HuH-7 (cell line): ENCODE measurements around the gene TMEM219.
A peak's percentile ranks its signal among the peaks of the same experiment; 100 is the strongest.
"Not testable (repeated sequence)": the region's sequence is repeated elsewhere in the genome, so short reads cannot be mapped to it uniquely, and the experiment has no call there.

Experiments used
- DNase-seq: peaks from one replicate; pipeline ENCODE4 v3.0.0; 2011; ENCODE audit warnings: low spot score

Gene TMEM219

DNA sequence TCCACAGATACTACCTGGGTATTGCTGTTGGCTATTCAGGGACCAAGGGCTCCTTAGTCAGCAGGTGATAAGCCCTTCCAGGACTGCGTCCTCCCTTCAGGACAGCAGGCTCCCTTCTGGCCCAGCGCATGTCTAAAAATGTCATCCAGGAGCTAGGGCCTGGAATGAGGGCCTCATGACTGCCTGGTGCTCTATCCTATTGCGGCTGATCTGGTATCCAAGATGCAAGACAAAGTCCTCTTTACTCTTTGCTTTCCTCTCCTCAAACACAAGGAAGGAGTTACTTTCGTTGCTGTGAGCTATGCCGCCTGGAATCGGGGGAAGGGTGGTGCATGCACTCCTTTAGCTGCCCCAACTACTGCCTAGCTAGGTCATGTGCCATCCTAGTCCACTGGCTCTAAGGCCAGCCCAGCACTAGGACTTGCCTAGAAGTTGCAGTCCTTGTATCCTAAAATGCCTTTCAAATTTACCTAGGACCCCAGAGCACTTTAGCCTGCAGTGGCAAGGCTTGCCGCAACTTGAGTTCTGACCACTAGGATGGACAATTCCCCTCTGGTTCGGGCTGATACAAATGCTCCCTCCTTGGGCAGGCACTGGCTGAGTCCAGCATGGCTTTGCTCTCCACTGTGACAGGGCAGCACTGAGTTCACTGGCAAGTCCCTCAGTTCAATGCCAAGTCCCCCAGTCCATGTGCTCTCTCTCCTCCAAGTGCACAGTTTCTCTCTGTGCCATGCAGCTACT, 10.1 kb upstream of the TMEM219 start:
- DNase-seq = no peak

DNA sequence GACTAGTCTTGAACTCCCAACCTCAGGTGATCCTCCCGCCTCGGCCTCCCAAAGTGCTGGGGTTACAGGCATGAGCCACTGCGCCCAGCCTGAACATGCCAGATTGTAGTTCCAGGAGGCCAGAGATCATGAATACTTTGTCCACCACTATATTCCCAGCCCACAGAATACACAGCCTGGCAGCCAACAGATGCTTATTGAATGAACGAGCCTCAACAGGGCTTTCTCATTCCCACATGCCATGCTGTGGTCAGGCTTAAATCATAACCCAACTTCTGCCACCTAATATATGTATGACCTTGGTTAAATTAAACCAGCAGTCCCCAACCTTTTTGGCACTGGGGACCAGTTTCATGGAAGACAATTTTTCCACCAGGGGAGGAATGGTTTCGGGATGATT, 3.1 kb upstream of the TMEM219 start:
- no peak for DNase-seq

DNA sequence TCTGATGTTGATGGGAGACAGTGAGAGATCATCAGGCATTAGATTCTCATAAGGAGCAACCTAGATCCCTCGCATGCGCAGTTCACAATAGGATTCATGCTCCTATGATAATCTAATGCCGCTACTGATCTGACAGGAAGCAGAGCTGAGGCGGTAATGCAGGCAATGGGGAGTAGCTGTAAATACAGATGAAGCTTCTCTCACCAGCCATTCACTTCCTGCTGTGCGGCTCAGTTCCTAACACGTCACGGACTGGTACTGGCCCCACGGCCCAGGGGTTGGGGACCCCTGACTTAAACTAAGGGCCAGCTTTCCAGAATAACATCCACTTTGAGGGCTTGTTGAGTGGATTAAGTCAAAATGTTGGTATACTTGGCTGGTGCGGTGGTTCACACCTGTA, 2.6 kb upstream of the TMEM219 start:
- no peak for DNase-seq

DNA sequence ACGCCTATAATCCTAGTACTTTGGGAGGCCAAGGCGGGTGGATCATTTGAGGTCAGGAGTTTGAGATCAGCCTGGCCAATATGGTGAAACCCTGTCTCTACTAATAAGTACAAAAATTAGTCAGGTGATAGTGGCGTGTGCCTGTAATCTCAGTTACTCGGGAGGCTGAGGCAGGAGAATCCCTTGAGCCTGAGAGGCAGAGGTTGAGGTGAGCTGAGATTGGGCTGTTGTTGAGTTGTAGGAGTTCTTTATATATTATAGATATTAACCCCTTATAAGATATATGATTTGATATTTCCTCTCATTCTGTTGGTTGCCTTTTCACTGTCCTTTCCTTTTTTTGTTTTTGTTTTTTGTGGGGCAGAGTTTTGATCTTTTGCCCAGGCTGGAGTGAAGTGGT, 2.1 kb upstream of the TMEM219 start:
- not testable (repeated sequence) for DNase-seq

DNA sequence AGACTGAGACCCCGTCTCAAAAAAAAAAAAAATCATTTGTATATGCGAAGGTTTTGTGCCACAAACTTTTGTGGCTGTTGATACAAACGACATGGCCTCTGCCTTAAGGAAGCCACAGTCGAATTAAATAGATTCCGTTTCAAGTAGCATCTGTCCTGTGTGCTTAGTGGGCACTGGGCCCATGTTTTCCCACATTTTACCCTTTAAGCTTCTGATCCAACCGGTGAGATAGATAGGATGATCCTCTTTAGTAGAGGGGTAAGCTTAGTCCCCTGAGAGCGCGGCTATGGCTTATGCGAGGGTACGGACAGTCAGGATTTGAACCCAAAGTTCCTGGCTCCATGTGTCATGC, 776 bp upstream of the TMEM219 start:
- no peak for DNase-seq

DNA sequence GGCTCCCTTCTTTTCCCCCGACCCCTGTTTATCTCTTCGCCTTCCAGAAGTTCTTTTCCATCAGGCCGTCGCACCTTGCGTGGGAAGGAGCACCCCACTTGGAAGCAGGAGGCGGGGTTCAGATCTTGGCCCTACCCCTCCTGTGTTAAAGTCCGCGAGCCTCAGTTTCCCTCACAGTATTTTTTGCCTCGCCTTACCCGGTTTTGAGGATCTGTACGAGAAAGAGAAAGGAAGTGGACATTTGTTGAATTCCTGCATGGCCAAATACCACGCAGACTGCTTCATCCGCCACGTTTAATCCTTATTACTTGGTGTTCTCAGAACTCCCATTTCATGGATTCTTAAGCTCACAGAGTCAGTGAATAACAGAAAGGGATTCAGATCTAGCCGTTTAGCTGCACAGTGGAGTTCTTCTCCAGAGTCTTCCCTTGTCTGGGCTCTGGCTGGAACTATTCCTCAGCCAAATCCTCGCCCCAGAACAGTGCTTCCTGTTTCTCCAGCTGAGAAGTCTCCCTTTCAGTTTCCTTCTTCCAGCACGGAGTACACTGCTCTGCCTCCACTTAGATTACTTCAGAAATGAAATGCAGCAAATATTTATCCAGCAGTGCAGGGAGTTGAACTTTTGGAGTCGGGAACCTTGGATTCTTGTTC, 590 bp downstream of the TMEM219 start:
- DNase-seq = no peak

DNA sequence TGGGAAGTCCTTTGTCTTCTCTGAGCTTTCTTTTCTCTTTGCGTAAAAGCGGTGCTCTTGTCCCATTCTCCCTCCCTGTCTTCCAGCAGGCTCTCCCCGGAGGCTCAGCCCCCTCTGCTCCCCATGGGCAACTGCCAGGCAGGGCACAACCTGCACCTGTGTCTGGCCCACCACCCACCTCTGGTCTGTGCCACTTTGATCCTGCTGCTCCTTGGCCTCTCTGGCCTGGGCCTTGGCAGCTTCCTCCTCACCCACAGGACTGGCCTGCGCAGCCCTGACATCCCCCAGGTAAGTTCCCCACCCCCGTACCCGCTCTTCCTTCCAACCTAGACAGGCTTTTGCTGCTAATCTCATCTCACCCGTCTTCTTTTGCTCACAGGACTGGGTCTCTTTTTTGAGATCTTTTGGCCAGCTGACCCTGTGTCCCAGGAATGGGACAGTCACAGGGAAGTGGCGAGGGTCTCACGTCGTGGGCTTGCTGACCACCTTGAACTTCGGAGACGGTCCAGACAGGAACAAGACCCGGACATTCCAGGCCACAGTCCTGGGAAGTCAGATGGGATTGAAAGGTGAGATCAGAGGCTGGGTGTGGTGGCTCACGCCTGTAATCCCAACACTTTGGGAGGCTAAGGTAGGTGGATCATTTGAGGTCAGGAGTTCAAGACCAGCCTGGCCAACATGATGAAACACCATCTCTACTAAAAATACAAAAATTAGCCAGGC, 1.3 kb downstream of the TMEM219 start:
- DNase-seq = no peak

DNA sequence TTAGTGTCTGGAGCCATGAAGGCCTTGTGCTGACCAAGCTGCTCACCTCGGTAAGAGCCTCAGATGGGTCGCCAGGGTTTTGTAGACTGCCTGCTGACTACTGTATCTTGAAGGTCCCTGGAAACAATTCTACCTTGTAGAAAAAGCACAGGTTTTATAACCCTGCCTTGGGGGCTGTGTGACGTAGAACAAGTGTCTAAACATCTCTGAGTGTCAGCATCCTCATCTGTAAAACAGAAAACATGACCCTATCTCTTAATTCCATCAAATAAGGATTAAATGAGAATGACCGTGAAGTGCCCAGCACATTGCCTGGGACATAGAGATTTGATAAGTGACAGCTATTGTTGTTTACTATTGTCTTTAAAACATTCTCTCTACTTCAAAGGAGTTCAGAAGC, 6.3 kb downstream of the TMEM219 start:
- no peak for DNase-seq

DNA sequence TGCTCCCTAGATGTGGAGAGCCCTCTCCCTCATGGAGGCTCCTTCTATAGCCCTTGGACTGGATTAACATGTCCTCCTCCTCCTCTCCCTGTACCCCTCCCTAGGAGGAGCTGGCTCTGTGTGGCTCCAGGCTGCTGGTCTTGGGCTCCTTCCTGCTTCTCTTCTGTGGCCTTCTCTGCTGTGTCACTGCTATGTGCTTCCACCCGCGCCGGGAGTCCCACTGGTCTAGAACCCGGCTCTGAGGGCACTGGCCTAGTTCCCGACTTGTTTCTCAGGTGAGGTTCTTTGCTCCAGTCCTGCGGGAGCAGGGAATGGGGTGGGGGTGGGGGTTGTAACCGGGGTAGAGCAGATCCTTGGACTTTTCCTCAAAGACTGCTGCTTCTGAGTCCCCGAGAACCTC, 9.4 kb downstream of the TMEM219 start:
- DNase-seq = no peak

DNA sequence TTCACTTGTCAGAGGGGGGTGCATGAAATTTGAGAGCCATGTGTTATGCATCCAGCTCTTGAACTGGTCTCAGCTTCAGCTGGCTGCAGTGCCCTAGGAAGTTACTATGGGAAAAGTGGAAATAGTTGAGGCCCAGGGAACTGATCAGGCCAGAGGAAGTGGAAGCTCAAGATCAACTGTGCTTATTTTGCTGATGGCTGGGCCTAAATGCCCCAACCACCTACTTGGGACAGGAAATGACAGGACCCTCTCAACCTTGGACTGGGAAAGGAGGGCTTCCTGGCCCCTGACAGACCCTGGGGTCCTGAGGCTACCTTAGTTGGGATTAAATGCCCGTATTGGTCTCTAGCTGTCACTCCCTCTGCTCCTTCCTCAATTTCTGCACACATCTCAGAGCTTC, 10.6 kb downstream of the TMEM219 start:
- DNase-seq = no peak

DNA sequence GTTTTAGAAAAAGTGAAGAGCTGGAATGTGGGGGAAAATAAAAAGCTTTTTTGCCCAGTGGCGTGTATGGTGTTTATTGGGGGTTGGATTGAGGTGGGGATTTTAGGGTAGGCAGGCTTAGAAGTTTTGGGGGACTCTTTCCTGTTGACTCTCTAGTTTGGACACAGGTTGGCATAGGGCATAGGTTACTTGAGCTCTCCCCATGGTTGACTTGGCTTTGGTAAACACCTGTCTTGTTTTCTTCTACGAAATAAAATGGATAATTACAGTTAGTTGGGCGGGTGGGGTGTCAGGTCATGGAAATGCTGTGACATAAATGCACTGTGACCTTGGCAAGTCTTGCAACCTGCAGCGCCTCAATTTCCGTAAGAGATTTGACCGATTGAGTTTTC, 11.1 kb downstream of the TMEM219 start:
- DNase-seq = no peak

DNA sequence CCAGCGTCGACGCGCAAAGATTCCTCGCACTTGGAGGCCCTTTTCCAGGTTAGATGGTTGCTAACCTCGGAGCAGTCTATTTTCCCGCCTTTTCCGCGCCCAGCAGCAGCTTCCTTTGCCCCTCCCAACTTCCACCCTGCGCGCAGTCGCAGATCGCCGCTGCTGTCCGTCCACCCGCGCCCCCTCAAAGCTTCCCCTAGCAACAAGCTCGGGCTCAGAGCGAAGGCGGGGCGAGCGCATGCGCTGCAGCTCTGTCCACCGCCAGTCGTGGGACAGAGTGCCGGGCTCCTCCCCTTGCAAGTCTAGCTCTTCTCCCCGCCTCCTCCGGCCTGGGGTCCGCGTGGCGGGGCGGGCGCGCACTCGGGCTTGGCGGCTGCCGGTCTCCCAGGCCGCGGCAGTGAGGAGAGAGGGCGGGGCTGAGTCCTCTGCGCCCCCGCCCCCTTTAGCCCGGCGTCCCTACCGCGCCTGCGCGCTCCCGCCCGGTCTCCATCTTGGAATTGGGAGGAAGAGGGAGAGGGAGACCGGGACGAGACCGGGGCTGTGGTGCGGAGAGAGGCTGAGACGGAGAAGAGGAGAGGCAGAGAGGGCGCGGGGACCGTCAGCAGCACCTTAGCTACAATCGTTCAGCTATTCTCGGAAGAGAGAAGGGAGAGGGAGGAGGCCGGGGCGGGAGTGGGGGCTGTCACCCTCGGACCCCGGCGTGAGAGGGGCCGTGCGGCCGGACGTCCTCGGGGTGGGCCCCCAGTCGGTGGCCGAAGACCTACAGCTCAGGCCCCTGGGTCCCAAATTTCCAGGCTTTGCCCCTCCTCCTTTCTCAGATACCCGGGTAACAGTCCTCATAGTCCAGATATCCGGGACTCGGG, 11.7 kb downstream of the TMEM219 start, which contains the start of gene TAOK2:
Gene TAOK2 (plus strand): TSS at position 485 of the 863 bp plus-strand sequence. CDS start 3,905 bp downstream, outside the sequence.
- DNase-seq = peak; percentile 99

DNA sequence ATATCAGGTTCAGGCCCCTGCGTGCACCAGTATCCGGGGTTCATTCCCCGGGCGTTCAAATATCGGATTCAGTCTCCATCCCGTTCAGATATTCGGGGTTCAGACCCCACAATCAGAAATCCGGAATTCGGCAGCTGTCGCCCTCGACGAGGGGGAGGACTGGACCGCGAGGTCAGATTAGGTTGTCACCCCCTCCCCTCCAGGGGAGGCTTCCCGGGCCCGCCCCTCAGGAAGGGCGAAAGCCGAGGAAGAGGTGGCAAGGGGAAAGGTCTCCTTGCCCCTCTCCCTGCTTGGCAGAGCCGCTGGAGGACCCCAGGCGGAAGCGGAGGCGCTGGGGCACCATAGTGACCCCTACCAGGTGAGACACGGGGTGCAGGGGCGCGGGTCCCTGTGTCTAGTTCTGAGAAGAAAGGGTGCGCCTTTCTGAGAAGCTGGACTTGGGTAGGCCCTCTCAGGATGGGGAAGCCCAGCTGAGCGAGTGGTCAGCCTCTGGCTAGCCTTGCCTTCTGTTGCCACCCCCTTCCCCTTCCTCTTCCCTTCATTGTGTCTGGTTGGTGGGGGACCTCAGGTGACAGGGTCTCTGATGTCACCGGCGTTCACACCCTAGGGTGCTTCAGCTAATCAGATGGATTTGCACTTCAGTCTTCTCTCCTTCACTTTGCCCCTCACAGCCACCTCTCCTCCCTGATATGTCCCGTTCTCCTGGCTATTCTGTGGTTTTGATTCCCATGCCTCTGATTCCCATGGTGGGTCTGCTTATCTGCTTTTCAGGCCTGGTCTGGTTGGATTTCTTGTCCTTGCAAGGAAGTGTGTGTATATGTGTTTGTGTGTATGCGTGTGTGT, 12.6 kb downstream of the TMEM219 start:
- DNase-seq = no peak

DNA sequence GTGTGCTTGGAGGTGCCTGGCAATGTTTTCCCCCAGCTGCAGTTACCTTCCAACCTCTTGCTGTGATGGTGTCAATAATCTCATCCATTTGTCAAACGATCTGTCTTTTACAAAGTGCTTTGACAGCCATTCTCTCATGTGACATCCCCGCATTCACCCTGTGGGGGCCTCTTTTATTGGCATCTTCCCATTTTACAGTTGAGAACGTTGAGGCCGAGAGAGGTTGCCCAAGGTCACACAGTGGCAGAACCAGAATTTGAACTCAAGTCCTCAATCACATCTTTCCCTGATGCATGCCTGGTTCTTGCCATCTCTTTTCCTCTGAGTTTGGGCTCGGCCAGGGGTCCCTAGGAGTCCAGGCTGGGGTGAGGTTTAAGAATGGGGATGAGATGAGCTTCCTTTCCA, 13.3 kb downstream of the TMEM219 start:
- DNase-seq = no peak

DNA sequence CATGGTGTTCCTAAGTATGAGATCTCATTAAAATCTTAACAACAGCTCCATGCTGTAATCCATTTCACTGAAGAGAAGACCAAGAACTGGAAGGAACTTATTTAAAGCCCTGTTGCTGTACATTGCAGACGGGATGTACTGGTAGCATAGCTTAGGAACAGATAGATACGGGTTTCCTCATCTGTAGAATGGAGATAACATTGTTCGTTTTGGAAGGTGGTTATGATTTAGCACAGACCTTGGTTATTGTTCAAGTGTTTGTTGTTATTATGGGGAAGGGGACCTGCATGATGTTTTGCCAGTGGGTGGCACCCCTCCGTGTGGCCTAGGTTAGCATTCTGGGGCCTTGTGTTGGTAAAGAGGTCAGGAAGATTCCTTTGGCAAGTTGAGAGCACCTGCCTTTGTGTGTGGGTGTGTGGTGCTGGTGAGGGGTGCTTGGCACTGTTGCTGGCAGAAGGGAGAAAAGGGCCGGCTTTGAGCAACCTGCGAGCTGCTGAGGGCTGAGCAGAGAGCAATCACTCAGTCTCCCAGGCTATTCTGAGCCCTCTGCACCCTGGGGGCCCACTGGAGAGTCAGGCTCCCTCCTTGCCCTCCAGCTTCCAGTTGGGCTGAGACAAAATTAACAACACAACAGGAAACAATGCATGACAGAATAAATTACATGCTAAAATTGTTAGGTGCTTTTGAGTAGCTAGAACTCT, 14.1 kb downstream of the TMEM219 start:
- no peak for DNase-seq

DNA sequence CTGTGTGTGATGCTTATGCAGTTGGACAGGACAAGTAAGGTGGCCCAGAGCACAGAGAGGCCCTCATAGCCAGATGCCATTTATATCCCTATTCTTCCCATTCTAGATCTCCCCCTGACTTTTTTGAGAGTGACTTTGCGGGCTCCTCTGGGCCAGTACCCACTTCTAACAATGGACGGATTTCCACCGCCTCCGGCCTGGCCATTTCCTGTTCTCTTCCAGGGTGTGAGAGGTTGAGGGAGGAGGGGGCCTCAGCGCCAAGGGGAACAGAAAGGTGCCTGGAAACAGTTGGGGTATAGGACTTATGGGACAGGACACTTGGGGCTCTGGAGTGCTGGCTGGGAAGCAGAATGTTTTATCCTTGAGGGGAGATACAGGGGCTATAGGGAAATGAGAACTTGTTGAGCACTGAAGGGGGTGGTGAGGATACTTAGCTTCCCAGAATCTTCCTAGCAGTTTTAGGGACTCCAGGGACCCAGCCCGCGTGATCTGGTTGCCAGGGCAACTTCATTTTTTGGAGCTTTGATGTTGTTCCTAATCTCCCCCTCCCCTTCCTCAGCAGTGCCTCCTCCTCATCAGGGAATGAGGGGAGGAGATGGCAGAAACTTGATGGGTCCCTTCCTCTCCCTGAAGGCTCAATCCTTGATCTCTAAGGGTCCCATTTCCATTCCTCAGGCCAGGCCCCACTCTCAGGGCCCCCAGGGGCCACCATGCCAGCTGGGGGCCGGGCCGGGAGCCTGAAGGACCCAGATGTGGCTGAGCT, 15.4 kb downstream of the TMEM219 start:
- no peak for DNase-seq

DNA sequence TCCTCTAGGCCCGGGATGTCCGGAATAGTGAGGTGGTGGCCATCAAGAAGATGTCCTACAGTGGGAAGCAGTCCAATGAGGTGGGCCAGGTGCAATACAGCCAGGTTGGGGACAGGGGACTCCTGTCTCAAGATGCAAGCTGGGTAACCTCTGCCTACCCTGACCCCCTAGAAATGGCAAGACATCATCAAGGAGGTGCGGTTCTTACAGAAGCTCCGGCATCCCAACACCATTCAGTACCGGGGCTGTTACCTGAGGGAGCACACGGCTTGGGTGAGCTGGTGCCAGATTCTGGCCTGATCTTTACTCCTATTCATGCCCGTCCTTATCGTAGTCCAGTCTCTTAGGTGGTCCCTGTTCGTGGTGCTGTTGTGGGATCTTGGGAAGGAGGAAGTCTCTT, 16.2 kb downstream of the TMEM219 start:
- DNase-seq = no peak

DNA sequence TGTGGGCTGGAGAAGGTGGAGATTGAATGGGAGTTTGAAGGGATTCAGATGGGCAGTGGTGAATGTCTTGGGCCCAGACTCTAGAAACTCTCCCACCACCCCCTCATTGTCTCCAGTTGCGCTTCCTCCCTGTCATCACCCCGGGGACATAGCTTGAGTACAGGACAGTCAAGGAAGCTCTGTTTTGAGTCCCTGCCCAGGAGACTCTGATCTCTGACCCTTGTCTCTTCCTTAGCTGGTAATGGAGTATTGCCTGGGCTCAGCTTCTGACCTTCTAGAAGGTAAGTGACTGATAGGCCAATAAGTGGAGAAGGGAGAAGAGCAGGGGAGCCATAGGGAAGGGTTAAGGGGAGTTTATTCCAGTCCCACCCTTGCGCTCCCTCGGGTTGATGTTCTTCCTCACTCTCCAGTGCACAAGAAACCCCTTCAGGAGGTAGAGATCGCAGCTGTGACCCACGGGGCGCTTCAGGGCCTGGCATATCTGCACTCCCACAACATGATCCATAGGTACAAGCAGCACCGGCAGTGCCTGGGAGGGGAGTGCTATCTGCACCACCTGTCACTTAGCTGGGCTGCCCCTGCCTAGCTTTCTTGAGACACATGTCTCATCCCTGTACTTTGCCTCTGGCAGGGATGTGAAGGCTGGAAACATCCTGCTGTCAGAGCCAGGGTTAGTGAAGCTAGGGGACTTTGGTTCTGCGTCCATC, 16.8 kb downstream of the TMEM219 start:
- no peak for DNase-seq
